HEK293T (cell line): Measurements from ENCODE around the gene OR2G2.

Experiments used
- CTCF ChIA-PET: fragments of 350-600 bp; formaldehyde crosslinking; extraction: SDS; loops from one replicate; lab custom pipeline; 2021; ENCODE audit warnings: antibody characterized with exemption, inconsistent platforms; lab: Yijun Ruan, JAX
- POLR2A ChIA-PET: fragments of 350-600 bp; formaldehyde crosslinking; extraction: SDS; loops from one replicate; lab custom pipeline; 2020; ENCODE audit warnings: antibody characterized with exemption, inconsistent platforms; lab: Yijun Ruan, JAX
- DNase-seq: peaks from one replicate; pipeline ENCODE4 v3.0.0; 2012; ENCODE audit warnings: mixed read lengths; ENCODE audit errors: extremely low spot score
- ARNT ChIP-seq: fragments of 450-650 bp; IDR thresholded peaks from 2 replicates; pipeline ENCODE4 v1.6.1; 2017; ENCODE audit warnings: mild to moderate bottlenecking
- BHLHE40 ChIP-seq: fragments of 450-650 bp; IDR thresholded peaks from 2 replicates; pipeline ENCODE4 v1.6.1; 2016; ENCODE audit warnings: mild to moderate bottlenecking, moderate library complexity, borderline replicate concordance
- CTBP1 ChIP-seq: fragments of 450-650 bp; IDR thresholded peaks from 2 replicates; pipeline ENCODE4 v1.6.1; 2016; ENCODE audit warnings: borderline replicate concordance
- ELF4 ChIP-seq: fragments of 450-650 bp; IDR thresholded peaks from 2 replicates; pipeline ENCODE4 v1.6.1; 2017; ENCODE audit warnings: antibody characterized with exemption
- FOXA1 ChIP-seq: fragments of 450-650 bp; IDR thresholded peaks from 2 replicates; pipeline ENCODE4 v1.6.1; 2016; ENCODE audit warnings: mild to moderate bottlenecking
- FOXK2 ChIP-seq: fragments of 450-650 bp; IDR thresholded peaks from 2 replicates; pipeline ENCODE4 v1.6.1; 2016; ENCODE audit warnings: mild to moderate bottlenecking
- FOXM1 ChIP-seq: fragments of 450-650 bp; IDR thresholded peaks from 2 replicates; pipeline ENCODE4 v1.6.1; 2017; ENCODE audit warnings: mild to moderate bottlenecking, borderline replicate concordance
- HDGF ChIP-seq: fragments of 450-650 bp; IDR thresholded peaks from 2 replicates; pipeline ENCODE4 v1.6.1; 2017; ENCODE audit warnings: antibody characterized with exemption, borderline replicate concordance
- L3MBTL2 ChIP-seq: fragments of 450-650 bp; conservative IDR thresholded peaks from 2 replicates; pipeline ENCODE4 v1.6.1; 2016; ENCODE audit warnings: mild to moderate bottlenecking
- LEF1 ChIP-seq: fragments of 450-650 bp; IDR thresholded peaks from 2 replicates; pipeline ENCODE4 v1.6.1; 2017; ENCODE audit warnings: mild to moderate bottlenecking, borderline replicate concordance
- NFRKB ChIP-seq: fragments of 450-650 bp; IDR thresholded peaks from 2 replicates; pipeline ENCODE4 v1.6.1; 2016; ENCODE audit warnings: mild to moderate bottlenecking, moderate library complexity
- PKNOX1 ChIP-seq: fragments of 450-650 bp; IDR thresholded peaks from 2 replicates; pipeline ENCODE4 v1.6.1; 2016
- SP1 ChIP-seq: fragments of 450-650 bp; IDR thresholded peaks from 2 replicates; pipeline ENCODE4 v1.6.1; 2017
- SUZ12 ChIP-seq: fragments of 450-650 bp; IDR thresholded peaks from 2 replicates; pipeline ENCODE4 v1.6.1; 2016; ENCODE audit warnings: mild to moderate bottlenecking
- TARDBP ChIP-seq: fragments of 450-650 bp; IDR thresholded peaks from 2 replicates; pipeline ENCODE4 v1.6.1; 2016
- ZNF384 ChIP-seq: fragments of 450-650 bp; IDR thresholded peaks from 2 replicates; pipeline ENCODE4 v1.6.1; 2016

The OR2G2 gene

DNA sequence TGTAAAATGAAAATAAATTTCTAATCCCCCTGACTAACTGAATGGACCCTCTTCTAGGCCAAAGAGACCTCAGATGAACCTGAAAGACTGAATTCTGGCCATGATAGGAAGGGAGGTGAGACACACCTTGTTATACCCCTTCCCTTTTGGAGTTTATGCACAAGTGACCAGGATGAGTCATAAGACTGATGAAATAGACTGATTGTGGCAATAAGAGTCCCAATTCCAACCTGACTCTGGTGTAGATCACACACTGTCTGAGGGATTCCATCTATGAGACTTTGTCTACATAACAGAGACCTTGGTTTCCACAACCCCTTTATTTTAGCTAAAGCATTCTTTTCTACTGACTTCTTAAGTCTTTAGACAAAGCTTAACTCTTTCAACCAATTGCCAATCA, 13.5 kb upstream of the OR2G2 start:
- ChIA-PET CTCF (no interaction called here), POLR2A (no interaction called here)
- DNase-seq = no peak
- no peak for TF ChIP-seq SP1
- TF ChIP-seq ARNT = no peak
- TF ChIP-seq LEF1 = no peak
- TF ChIP-seq ELF4 = no peak
- TF ChIP-seq ZNF384 = no peak

DNA sequence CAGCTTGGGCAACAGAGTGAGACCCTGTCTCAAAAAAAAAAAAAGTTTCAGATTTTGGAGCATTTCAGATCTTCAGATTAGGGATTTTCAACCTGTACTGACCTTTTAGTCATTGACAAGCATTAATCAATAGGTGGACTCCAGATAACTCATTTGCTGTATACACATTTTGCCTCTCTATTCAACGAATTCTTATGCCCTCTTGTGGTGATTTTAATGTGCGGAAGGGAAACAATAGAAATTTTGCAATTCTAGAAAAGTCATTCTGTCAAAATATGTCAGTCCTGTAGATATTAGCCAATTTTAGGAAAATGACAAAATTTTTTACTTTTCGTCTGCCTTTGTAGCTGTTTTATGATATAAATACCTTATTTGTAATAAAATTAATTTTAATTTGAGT, 11.6 kb upstream of the OR2G2 start:
- POLR2A ChIA-PET = no interaction called here
- CTCF ChIA-PET = no interaction called here
- no peak for DNase-seq
- no peak for TF ChIP-seq FOXK2
- TF ChIP-seq TARDBP = no peak
- TF ChIP-seq ELF4 = no peak
- TF ChIP-seq CTBP1 = no peak
- no peak for TF ChIP-seq PKNOX1

- ChIA-PET POLR2A (no interaction called here), CTCF (no interaction called here)
- TF ChIP-seq ELF4 = no peak
- TF ChIP-seq ZNF384 = no peak
- no peak for TF ChIP-seq ARNT
- no peak for TF ChIP-seq BHLHE40
- no peak for TF ChIP-seq NFRKB
- TF ChIP-seq CTBP1 = no peak
- no peak for DNase-seq
Measured at GRCh38 chr1:247578946-247579460, 9.2 kb upstream of the OR2G2 start.

GRCh38 chr1:247605286-247605685, 17.1 kb downstream of the OR2G2 start, which contains the start of gene OR2G3:
TSS of gene OR2G3 (plus strand) at chr1:247605586. CDS start at chr1:247605586, 0 bp downstream.
- TF ChIP-seq ELF4 (no peak), L3MBTL2 (no peak), FOXM1 (no peak), BHLHE40 (no peak), LEF1 (no peak), CTBP1 (no peak), SUZ12 (no peak), FOXA1 (no peak), ARNT (no peak), PKNOX1 (no peak), HDGF (no peak)

DNA sequence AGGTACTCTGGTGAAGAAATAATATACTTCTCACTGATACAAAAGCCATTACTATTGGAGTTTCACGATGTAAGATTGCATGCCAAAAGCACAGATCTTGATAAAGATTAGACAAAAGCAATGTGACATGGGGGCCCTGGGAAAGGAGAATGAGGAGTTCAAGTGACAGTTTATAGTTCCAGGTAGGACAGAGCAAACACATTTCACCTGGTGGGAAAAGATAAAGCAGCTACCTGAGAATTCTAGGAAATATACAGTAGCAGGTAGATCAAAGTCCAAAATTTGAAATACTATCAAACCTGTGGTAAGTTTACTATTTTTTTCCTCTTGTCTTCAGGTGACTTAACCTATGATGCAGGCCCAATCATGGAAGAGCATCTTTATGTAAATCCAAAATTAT, 25.2 kb downstream of the OR2G2 start:
- POLR2A ChIA-PET = no interaction called here
- no peak for DNase-seq
- CTCF ChIA-PET = no interaction called here
- TF ChIP-seq HDGF (no peak), SP1 (no peak), PKNOX1 (no peak), ELF4 (no peak), SUZ12 (no peak), FOXM1 (no peak), CTBP1 (no peak), TARDBP (no peak), L3MBTL2 (no peak), BHLHE40 (no peak), ZNF384 (no peak), FOXA1 (no peak), LEF1 (no peak), NFRKB (no peak), FOXK2 (no peak), ARNT (no peak)

More at GRCh38 chr1:247605286-247605685, 17.1 kb downstream of the OR2G2 start, which contains the start of gene OR2G3:
- POLR2A ChIA-PET = no interaction called here
- CTCF ChIA-PET = no interaction called here
- DNase-seq = no peak

DNA sequence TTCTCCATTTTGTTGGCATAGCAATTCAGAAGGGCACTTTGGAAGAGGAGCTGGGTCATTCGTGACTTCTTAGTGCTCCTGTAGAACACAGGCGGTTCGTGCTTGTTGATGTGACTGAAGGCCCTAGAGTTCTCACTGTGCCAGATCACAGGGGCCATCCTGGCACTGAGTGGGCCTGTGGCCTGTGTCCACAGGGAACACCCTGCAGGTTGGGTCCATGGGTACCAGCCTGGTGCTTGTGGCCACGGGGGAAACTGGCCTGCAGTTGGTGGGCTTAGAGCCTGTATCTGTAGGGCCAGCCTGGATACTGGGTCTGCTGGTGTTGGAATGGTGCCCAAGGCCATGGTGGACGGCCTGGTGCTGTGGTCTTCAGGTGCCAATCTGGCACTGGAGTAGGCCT, 26.5 kb downstream of the OR2G2 start:
- TF ChIP-seq SP1 = no peak
- no peak for TF ChIP-seq TARDBP
- no peak for TF ChIP-seq SUZ12
- TF ChIP-seq HDGF = no peak
- TF ChIP-seq NFRKB = no peak
- TF ChIP-seq ZNF384 = no peak
- no peak for TF ChIP-seq LEF1
- TF ChIP-seq ARNT = no peak
- no peak for TF ChIP-seq FOXK2
- no peak for TF ChIP-seq ELF4
- TF ChIP-seq CTBP1 = no peak
- TF ChIP-seq FOXM1 = no peak
- no peak for TF ChIP-seq BHLHE40
- no peak for TF ChIP-seq L3MBTL2
- DNase-seq = no peak
- ChIA-PET POLR2A (no interaction called here), CTCF (no interaction called here)
